ENCODE measurements around the gene ADIPOR1.

DNA sequence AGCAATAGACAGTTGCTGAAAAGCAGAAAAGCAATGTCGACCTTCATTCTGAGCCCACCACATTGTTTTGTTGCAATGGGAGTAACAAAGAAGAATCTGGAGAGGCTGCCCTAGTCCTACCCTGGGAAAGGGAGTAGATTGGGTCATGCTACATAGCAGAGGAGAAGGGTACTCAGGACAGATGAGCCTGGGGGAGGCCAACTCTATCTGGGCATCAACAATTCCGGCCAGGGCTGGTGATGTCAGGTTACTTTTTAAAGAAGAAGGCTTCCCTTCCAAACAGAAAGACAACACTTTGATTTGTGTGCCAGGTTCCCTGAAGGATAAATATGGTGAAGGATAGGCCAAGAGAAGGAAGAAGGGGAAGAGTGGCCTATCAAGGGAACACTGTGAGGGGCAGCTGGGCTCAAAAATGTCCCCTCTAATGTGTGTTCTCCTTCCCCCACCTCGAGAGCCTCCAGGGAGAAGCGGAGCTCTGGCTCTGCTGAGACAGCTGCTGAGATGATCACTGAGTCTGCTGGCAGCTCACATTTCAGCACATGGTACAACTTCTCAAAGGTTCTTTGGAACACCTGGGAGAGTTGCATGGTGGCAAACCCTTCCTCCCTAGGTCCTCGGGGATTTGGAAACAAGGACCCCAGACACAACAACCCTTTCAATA is 3.2 kb upstream of the ADIPOR1 start:
- TF ChIP-seq CTCF (IDR thresholded peaks at IDR 0.05) (no peak), POLR2A (IDR thresholded peaks at IDR 0.05) (no peak)
